AG04450 (cell line): ENCODE measurements around the gene CHST11. TPM values are rescaled to one million over a fixed set of nuclear protein-coding genes. Genes with fewer than 3 reads are reported as not detected.

Experiments used
- CTCF ChIA-PET: fragments of 300-600, 350-600 bp; formaldehyde crosslinking; extraction: SDS; loops from one replicate; lab custom pipeline; 2022; ENCODE audit warnings: antibody characterized with exemption, inconsistent platforms; lab: Charles Lee
- POLR2A ChIA-PET: fragments of 350-600 bp; formaldehyde crosslinking; extraction: SDS; loops from one replicate; lab custom pipeline; 2021; ENCODE audit warnings: antibody characterized with exemption, inconsistent platforms; lab: Yijun Ruan, JAX
- DNase-seq: peaks from one replicate; pipeline ENCODE4 v3.0.0-alpha.2; 2011; ENCODE audit warnings: low read depth, low spot score
- H3K27ac ChIP-seq: one replicate; pipeline ENCODE4 v1.5.1; 2012; ENCODE audit warnings: low read depth, low read length, control low read depth
- H3K27me3 ChIP-seq: one replicate; pipeline ENCODE4 v1.6.0; 2012; ENCODE audit warnings: low read length; ENCODE audit not compliant: control insufficient read depth, insufficient read depth
- H3K4me3 ChIP-seq: 2 replicates; pipeline ENCODE4 v1.5.1; 2011; ENCODE audit warnings: mild to moderate bottlenecking, low read depth, low read length, control low read depth
- H3K9me3 ChIP-seq: 2 replicates; pipeline ENCODE4 v1.5.1; 2012; ENCODE audit warnings: low read length; ENCODE audit not compliant: control insufficient read depth, insufficient read depth
- CTCF ChIP-seq: IDR thresholded peaks from 2 replicates; pipeline ENCODE4 v1.5.1; 2011; ENCODE audit warnings: low read depth, low read length, control low read depth, inconsistent platforms
- polyA plus RNA-seq: library from polyadenylated mRNA; depleted of rRNA; stranded (reverse); fragments of >200 nt; gene quantifications from 2 replicates; pipeline ENCODE4 v1.2.3, GENCODE V29; 2011

The CHST11 gene
- polyA plus RNA-seq, 1 experiment = 2.7 TPM

DNA sequence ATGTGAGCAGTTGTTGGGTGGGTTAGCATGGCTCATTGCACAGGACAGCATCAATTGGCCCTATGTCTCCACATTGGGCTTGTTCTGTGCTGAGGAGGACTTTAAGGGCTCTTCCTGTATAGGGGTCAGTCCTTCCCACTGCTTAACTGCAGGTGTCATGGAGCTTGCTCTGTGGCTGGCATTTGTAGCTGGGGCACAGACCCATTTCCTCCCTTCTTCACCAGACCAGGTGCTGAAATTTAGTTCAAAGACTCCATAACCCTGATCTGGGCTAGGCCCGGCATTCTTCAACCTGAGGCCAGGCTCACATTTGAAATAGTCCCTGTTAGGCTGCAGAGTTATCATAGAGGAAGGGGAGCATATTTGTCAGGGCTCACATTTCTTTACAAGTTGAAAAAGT is 12.8 kb downstream of the CHST11 start:
- Histone ChIP-seq H3K27me3 (peaks cover 3% of the 10 kb centered on the region), H3K27ac (no peak overlapping the region), H3K4me3 (no peak overlapping the region), H3K9me3 (no peaks in the 10 kb centered on the region)
- TF ChIP-seq CTCF = no peak
- POLR2A ChIA-PET = no interaction called here
- no peak for DNase-seq
- CTCF ChIA-PET = no interaction called here

DNA sequence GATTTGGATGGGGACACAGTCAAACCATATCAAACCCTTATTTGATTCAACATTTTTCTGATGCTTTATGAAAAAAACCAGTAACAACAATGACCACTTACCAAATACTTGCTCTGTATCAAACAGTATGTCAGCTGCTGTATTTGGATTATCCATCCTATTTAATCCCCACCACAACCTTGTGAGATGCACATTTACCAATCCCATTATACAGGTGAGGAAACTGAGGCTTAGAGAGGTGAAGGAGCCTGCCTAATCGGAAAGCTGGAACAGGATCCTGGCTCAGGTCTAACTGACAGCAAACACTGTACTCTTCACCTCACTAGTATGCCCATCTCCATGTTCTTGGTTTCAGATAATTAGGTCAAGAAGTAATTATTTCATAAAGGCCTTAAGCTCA is 13.8 kb downstream of the CHST11 start:
- Histone ChIP-seq H3K4me3 (no peak overlapping the region), H3K27ac (no peak overlapping the region), H3K9me3 (no peaks in the 10 kb centered on the region), H3K27me3 (peaks cover 3% of the 10 kb centered on the region)
- ChIA-PET CTCF (no interaction called here), POLR2A (no interaction called here)
- no peak for DNase-seq
- no peak for TF ChIP-seq CTCF

GRCh38 chr12:104471336-104471735 is 14.6 kb downstream of the CHST11 start:
- TF ChIP-seq CTCF = no peak
- CTCF ChIA-PET = interaction anchor here (0.6 kb wide), 1 partner anchor 11 kb away, joined by 3 read pairs; no protein-coding TSS in a partner anchor
- DNase-seq = no peak
- Histone ChIP-seq H3K4me3 (no peak overlapping the region), H3K27ac (no peak overlapping the region), H3K9me3 (no peaks in the 10 kb centered on the region), H3K27me3 (peaks cover 3% of the 10 kb centered on the region)
- POLR2A ChIA-PET = no interaction called here

GRCh38 chr12:104472748-104473147 is 16.0 kb downstream of the CHST11 start:
- Histone ChIP-seq H3K9me3 (no peaks in the 10 kb centered on the region), H3K27ac (no peak overlapping the region), H3K4me3 (no peak overlapping the region), H3K27me3 (peaks cover 3% of the 10 kb centered on the region)
- no peak for TF ChIP-seq CTCF
- DNase-seq = no peak
- ChIA-PET POLR2A (no interaction called here), CTCF (interaction anchor here (1.4 kb wide), 1 partner anchor 91 kb away, joined by 4 read pairs; no protein-coding TSS in a partner anchor)

DNA sequence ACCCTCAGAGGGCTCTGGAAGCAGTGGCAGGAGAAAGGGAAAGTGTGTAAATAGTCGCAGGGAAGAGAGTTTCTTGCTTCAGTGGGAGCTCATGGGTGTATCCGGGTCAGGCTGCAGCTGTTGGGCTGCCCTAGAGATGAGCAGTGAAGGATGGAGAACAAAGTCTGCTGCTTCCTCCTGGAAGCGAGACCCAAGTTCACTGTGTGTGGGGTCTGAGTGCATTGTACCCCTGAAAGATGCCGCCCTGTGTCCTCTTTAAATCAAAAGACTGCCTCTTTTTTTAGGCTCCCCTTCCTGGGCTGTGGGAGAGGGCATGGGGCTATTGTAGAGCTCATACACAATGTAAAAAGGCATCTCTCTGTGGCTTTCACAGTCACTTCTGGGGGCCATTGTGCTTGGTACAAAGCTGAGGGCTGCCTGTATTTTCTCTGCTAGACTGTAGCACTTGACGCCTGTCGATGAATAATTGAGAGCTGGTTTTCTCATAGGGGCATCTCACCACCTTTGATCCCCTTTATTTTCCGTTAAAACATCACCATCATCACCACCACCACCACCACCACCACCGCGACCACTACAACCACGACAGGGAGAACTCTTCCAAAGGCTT is 16.7 kb downstream of the CHST11 start:
- Histone ChIP-seq H3K4me3 (no peak overlapping the region), H3K27me3 (peaks cover 3% of the 10 kb centered on the region), H3K9me3 (no peaks in the 10 kb centered on the region), H3K27ac (no peak overlapping the region)
- TF ChIP-seq CTCF = no peak
- DNase-seq = no peak
- CTCF ChIA-PET = interaction anchor here (1.0 to 1.4 kb wide), 2 partner anchors 91 to 317 kb away, joined by 3 to 4 read pairs; no protein-coding TSS in a partner anchor
- POLR2A ChIA-PET = no interaction called here
